Skeletal muscle tissue (tissue), 4 donors: Measurements from ENCODE around the gene HNRNPA2B1. TPM values are rescaled to one million over a fixed set of nuclear protein-coding genes. Genes with fewer than 3 reads are reported as not detected.
"Not testable (repeated sequence)": the region's sequence is repeated elsewhere in the genome, so short reads cannot be mapped to it uniquely, and the experiment has no call there.

Experiments used
- H3K27ac ChIP-seq: one replicate; pipeline ENCODE4 v1.7.0; 2013; ENCODE audit warnings: mild to moderate bottlenecking, low read depth, low read length, inconsistent platforms
- H3K27me3 ChIP-seq, 3 donors: one replicate each; pipeline ENCODE4 v1.7.0; 2013; ENCODE audit warnings: low read length in 3 of 3; ENCODE audit not compliant: control insufficient read depth in 3 of 3, insufficient read depth in 3 of 3
- H3K36me3 ChIP-seq, 3 donors: one replicate each; pipeline ENCODE4 v1.7.0; 2013; ENCODE audit warnings: low read length in 3 of 3; ENCODE audit not compliant: control insufficient read depth in 3 of 3, insufficient read depth in 3 of 3
- H3K4me1 ChIP-seq, 3 donors: one replicate each; pipeline ENCODE4 v1.7.0; 2013; ENCODE audit warnings: low read length in 3 of 3, mild to moderate bottlenecking in 3 of 3; ENCODE audit not compliant: control insufficient read depth in 3 of 3, insufficient read depth in 3 of 3
- H3K4me3 ChIP-seq, 3 donors: one replicate each; pipeline ENCODE4 v1.7.0; 2013; ENCODE audit warnings: low read length in 3 of 3
- H3K9ac ChIP-seq, 3 donors: one replicate each; pipeline ENCODE4 v1.7.0; 2013; ENCODE audit warnings: low read length in 3 of 3, mild to moderate bottlenecking in 3 of 3, moderate library complexity in 2 of 3, low read depth in 1 of 3
- H3K9me3 ChIP-seq, 3 donors: one replicate each; pipeline ENCODE4 v1.7.0; 2013; ENCODE audit warnings: low read length in 3 of 3; ENCODE audit not compliant: control insufficient read depth in 3 of 3
- total RNA-seq: library from RNA; depleted of rRNA; stranded (reverse); fragments of >200 nt; gene quantifications from one replicate; pipeline ENCODE4 v1.2.3, GENCODE V29; 2014
- donor health status: Osteomylitis.

The HNRNPA2B1 gene
- total RNA-seq, 1 donor from 2014 or later = 99.7 TPM

DNA sequence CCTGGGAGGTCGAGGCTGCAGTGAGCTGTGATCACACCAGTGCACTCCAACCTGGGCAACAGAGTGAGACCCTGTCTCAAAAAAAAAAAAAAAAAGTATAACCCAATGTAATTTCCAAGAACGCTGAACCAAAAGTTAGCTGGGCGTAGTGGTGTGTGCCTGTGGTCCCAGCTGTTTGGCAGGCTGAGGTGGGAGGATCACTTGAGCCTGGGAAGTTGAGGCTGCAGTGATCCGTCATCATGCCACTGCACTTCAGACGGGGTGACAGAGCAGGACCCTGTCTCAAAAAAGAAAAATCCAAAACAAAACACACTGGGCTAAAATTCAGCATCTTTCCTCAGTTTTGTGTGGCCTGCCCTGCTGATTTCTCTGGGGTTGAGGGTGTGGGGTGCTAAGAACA lies 21.1 kb downstream of the HNRNPA2B1 start:
- Histone ChIP-seq H3K4me1 (peaks cover 15 to 21% (median 16%) of the 10 kb centered on the region in 3 donors), H3K36me3 (peaks cover 0 to under 1% (median 0%) of the 10 kb centered on the region in 3 donors), H3K27me3 (no peaks in the 10 kb centered on the region), H3K4me3 (no peak overlapping the region), H3K9ac (no peak overlapping the region), H3K27ac (no peak overlapping the region), H3K9me3 (no peaks in the 10 kb centered on the region)

DNA sequence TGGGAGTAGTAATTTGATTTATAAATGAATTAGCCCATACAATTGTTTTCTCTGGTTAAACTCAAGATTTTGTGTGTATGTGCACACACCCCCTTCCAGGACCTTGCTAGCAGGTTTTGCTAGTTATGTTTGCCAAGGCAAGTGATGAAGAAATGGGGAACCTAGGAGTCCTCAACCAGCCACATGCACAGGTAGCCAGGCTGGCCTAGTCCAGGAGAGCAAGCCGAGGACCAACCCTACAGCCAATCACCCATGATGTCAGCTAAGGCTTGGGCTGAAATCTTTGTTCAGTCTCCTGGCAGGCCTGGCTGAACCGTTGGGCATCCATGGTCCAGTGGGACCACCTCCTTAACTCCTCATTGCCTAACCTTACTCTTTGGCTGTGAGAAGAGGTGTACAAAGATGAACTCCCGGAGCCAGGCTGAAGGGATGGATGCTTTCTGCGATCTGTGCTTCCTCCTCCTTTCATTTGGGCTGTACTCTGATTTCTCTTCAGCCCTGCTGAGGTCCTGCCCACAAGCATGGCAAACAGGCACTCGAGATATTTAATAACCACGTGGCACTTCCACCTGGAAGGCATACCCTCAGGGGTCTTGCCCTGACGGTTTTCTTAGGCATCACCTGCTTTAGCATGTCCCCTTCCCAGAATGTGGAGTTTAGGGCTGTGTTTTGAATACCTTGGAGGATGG lies 22.1 kb downstream of the HNRNPA2B1 start:
- H3K9ac ChIP-seq = no peak overlapping the region
- no peaks in the 10 kb centered on the region for H3K9me3 ChIP-seq
- H3K36me3 ChIP-seq = no peaks in the 10 kb centered on the region
- H3K27me3 ChIP-seq = no peaks in the 10 kb centered on the region
- no peak overlapping the region for H3K4me3 ChIP-seq
- H3K27ac ChIP-seq = no peak overlapping the region
- peaks cover 10 to 13% (median 12%) of the 10 kb centered on the region in 3 donors for H3K4me1 ChIP-seq

DNA sequence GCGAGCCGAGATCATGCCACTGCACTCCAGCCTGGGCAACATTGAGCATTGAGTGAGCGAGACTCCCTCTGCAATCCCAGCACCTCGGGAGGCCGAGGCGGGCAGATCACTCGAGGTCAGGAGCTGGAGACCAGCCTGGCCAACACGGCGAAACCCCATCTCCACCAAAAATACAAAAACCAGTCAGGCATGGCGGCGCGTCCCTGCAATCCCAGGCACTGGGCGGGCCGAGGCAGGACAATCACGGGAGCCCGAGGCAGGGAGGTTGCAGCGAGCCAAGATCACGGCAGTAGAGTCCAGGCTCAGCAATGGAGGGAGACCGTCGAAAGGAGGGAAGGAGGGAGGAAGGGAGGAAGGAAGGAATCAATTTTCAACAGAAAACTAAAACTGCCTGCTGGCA lies 23.3 kb downstream of the HNRNPA2B1 start:
- not testable (repeated sequence) for H3K4me1 ChIP-seq, H3K4me3 ChIP-seq, H3K36me3 ChIP-seq, H3K9me3 ChIP-seq, H3K27ac ChIP-seq, H3K9ac ChIP-seq, H3K27me3 ChIP-seq

DNA sequence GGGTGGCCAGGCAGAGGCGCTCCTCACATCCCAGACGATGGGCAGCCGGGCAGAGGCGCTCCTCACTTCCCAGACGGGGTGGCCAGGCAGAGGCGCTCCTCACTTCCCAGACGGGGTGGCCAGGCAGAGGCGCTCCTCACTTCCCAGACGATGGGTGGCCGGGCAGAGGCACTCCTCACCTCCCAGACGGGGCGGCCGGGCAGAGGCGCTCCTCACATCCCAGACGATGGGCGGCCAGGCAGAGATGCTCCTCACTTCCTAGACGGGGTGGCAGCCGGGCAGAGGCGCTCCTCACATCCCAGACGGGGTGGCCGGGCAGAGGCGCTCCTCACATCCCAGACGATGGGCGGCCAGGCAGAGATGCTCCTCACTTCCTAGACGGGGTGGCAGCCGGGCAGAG lies 23.9 kb downstream of the HNRNPA2B1 start:
- not testable (repeated sequence) for H3K27ac ChIP-seq, H3K4me1 ChIP-seq, H3K27me3 ChIP-seq, H3K4me3 ChIP-seq, H3K9me3 ChIP-seq, H3K9ac ChIP-seq, H3K36me3 ChIP-seq

DNA sequence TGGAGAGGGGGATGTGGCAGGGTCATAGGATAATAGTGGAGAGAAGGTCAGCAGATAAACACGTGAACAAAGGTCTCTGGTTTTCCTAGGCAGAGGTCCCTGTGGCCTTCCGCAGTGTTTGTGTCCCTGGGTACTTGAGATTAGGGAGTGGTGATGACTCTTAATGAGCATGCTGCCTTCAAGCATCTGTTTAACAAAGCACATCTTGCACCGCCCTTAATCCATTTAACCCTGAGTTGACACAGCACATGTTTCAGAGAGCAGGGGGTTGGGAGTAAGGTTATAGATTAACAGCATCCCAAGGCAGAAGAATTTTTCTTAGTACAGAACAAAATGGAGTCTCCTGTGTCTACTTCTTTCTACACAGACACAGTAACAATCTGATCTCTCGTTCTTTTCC lies 24.6 kb downstream of the HNRNPA2B1 start:
- H3K9ac ChIP-seq, H3K9me3 ChIP-seq, H3K4me3 ChIP-seq, H3K27me3 ChIP-seq, H3K4me1 ChIP-seq, H3K27ac ChIP-seq, H3K36me3 ChIP-seq: not testable (repeated sequence)

DNA sequence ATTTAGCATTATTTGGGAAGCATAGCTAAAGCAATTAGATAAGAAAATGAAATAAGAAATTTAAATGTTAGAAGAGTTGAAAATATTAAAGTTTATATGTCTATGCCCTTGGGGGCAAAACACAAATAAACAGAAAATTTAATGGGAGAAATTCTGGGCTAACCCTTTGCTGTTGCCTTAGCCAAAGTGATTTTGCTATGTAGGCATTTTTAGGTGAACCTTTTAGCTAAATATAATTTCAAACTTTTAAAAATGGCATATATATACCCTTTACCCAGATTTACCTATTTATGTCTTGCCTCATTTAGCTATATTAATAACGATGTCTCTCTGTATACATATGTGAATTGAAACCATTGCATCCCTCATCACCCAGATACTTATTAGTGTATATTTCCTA lies 28.5 kb downstream of the HNRNPA2B1 start:
- Histone ChIP-seq H3K9ac (no peak overlapping the region), H3K4me3 (no peak overlapping the region), H3K27ac (no peak overlapping the region), H3K36me3 (peaks cover 8 to 24% (median 13%) of the 10 kb centered on the region in 3 donors), H3K27me3 (no peaks in the 10 kb centered on the region), H3K9me3 (no peaks in the 10 kb centered on the region), H3K4me1 (no peaks in the 10 kb centered on the region)

DNA sequence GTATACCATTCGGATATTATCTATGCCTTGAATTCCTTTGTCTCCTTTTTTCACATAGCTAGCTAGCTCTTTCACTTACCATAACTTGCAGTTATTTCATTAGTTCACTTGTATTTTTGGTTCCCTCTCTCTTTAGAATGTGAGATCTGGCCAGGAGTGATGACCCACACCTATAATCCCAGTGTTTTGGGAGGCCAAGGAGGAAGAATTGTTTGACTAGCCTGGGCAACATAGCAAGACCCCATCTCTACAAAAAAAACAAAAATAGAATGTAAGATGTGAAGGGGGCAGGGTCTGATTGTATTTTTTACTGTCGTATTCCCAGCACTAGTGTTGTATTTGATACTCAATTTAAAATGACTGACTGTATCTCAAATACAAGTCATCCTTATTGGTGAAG lies 28.9 kb downstream of the HNRNPA2B1 start:
- Histone ChIP-seq H3K4me3 (no peak overlapping the region), H3K36me3 (peaks cover 8 to 24% (median 13%) of the 10 kb centered on the region in 3 donors), H3K27me3 (no peaks in the 10 kb centered on the region), H3K27ac (no peak overlapping the region), H3K9me3 (no peaks in the 10 kb centered on the region), H3K4me1 (no peaks in the 10 kb centered on the region), H3K9ac (no peak overlapping the region)

DNA sequence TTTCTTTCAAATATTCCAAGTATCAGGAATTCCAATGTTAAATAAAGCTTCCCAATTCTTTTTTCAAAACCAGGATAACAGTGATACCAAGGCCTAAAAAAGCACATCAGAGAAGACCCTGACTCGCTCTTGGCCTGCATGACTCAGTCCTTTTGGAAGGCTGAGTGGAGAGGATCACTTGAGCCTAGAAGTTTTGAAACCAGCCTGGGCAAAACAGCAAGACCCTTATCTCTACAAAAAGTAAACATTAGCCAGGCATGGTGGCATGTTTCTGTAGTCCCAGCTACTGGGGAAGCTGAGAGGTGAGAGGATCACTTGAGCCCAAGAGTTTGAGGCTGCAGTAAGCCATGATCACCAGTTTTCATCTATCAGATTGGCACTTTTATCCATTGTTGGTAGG lies 29.9 kb downstream of the HNRNPA2B1 start:
- Histone ChIP-seq H3K27ac (no peak overlapping the region), H3K36me3 (peaks cover 8 to 24% (median 13%) of the 10 kb centered on the region in 3 donors), H3K27me3 (no peaks in the 10 kb centered on the region), H3K9ac (no peak overlapping the region), H3K9me3 (no peaks in the 10 kb centered on the region), H3K4me1 (no peaks in the 10 kb centered on the region), H3K4me3 (no peak overlapping the region)

DNA sequence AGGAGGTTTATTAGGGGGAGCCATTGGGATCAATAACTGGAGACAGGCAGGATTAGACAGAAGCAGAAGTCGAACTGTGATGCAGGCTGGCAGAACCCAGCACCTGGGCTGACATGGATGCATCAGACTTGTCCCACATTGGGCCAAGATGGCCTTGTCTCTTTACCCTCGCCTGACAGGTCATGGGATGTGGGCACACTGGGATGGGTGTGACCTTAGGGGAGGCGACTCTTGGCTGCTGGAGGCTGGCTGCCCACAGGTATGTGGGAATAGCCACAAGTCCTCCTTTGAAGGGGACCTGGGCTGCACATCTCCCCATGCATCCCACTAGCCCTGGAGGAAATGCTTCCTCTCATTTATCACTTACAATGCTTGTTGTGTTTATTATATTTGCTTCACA lies 31.3 kb downstream of the HNRNPA2B1 start:
- Histone ChIP-seq H3K27me3 (no peaks in the 10 kb centered on the region), H3K4me1 (no peaks in the 10 kb centered on the region), H3K27ac (no peak overlapping the region), H3K36me3 (peaks cover 8 to 24% (median 13%) of the 10 kb centered on the region in 3 donors), H3K9ac (no peak overlapping the region), H3K4me3 (no peak overlapping the region), H3K9me3 (no peaks in the 10 kb centered on the region)

DNA sequence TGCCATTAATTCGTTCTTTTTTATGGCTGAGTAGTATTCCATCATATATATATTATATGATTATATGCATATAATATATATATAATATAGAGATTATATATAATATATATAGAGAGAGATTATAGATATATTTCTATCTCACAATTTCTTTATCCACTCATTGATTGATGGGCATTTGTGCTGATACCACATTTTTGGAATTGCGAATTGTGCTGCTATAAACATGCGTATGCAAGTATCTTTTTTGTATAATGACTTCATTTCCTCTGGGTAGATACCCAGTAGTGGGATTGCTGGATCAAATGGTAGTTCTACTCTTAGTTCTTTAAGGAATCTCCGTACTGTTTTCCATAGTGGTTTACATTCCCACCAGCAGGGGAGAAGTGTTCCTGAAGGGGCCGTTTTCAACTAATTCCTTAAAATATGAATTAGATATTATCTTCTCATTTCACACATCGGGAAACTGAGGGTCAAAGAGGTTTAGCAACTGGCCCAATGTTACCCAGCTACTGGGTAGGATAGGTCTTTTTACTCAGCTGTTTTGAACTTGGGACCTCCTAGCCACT lies 32.0 kb downstream of the HNRNPA2B1 start:
- no peak overlapping the region for H3K4me3 ChIP-seq
- no peaks in the 10 kb centered on the region for H3K27me3 ChIP-seq
- H3K9me3 ChIP-seq = no peaks in the 10 kb centered on the region
- H3K27ac ChIP-seq = no peak overlapping the region
- H3K36me3 ChIP-seq = peaks cover 8 to 24% (median 13%) of the 10 kb centered on the region in 3 donors
- no peak overlapping the region for H3K9ac ChIP-seq
- no peaks in the 10 kb centered on the region for H3K4me1 ChIP-seq
